GM19240 (cell line): ENCODE results near the gene ZNF398.
"Not testable (repeated sequence)": the region's sequence is repeated elsewhere in the genome, so short reads cannot be mapped to it uniquely, and the experiment has no call there.

Source experiments
- DNase-seq: peaks from one replicate; pipeline ENCODE4 v3.0.0; 2011; ENCODE audit warnings: low spot score; ENCODE audit not compliant: insufficient read length

The ZNF398 gene

GRCh38 chr7:149225656-149226055 lies 78.4 kb downstream of the ZNF398 start:
- no peak for DNase-seq

GRCh38 chr7:149226366-149226765 lies 79.1 kb downstream of the ZNF398 start:
- DNase-seq, result not testable (repeated sequence)

GRCh38 chr7:149226840-149227494 lies 79.7 kb downstream of the ZNF398 start:
- no peak for DNase-seq

- DNase-seq, result no peak
Measured at GRCh38 chr7:149228831-149229471, 81.7 kb downstream of the ZNF398 start.

- DNase-seq, result no peak
Measured at GRCh38 chr7:149229526-149229925, 82.3 kb downstream of the ZNF398 start.

GRCh38 chr7:149232362-149232761 lies 85.1 kb downstream of the ZNF398 start:
- no peak for DNase-seq
